Measurements from ENCODE around the gene MLH1. TPM values are rescaled to one million over a fixed set of nuclear protein-coding genes. Genes with fewer than 3 reads are reported as not detected.

The MLH1 gene
- polyA plus RNA-seq, 2 of the 4 experiments (the other 2 are of a cell fraction): 61.8 to 73.1 TPM

DNA sequence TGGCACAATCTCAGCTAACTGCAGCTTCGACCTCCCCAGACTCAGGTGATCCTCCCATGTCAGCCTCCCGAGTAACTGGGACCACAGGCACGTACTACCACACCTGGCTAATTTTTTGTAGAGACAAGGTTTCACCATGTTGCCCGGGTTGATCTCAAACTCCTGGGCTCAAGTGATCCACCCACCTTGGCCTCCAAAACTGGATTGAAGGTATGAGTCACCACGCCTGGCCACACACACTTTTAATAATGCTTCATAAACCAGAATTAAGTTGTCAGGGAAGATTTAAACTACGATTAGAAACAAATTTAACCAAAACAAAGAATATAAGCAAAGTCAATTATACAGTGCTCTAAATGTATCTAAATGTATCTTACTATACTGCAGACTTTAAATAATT is 93.6 kb downstream of the MLH1 start:
- ATAC-seq (no peak), DNase-seq (ENCODE audit: low read depth in 1 of 2, low spot score in 1 of 2) (no peak), FAIRE-seq (no peak)
- H3K9me3 ChIP-seq: no peaks in the 10 kb centered on the region
- H3K27ac ChIP-seq: no peak overlapping the region
- no peaks in the 10 kb centered on the region for H3K4me1 ChIP-seq
- CTCF ChIA-PET: interaction anchor here (1.0 kb wide), 1 partner anchor 38 kb away, joined by 3 read pairs; no protein-coding TSS in a partner anchor
- WGBS (ENCODE audit: missing lambda C conversion rate): 85% methylated on average over 6 of the region's 6 CpGs
- no peak overlapping the region for H3K4me2 ChIP-seq
- no peak overlapping the region for H3K4me3 ChIP-seq
- no peak for TF ChIP-seq FOSL2 (IDR thresholded peaks at IDR 0.05)
- TF ChIP-seq FOSL2 (CRISPR knock-in tag; IDR thresholded peaks at IDR 0.05): peak; percentile 41; the same call in 1 of the 2 replicates
- TF ChIP-seq HOXB5 (CRISPR knock-in tag; IDR thresholded peaks at IDR 0.05): no peak
- POLR2A ChIA-PET: no interaction called here

DNA sequence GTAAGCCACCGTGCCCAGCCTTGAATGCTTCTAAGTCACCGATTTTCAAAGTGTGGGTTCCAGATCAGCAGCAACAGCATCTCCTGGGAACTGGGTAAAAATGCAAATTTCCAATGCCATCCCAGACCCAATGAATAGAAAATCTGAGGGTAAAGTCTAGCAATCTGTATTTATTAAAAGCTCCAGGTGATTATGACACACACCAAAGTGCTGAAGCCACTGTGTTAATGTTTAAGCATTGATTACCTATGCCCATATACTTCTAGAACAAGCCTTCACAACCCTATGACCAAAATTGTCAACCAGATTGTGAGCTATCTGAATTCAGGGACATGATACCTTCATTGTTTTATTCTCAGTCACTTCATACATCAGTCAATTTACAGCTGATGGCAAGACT is 94.6 kb downstream of the MLH1 start:
- FAIRE-seq (no peak), DNase-seq (ENCODE audit: low read depth in 1 of 2, low spot score in 1 of 2) (no peak), ATAC-seq (no peak)
- TF ChIP-seq HOXB13 (CRISPR knock-in tag; IDR thresholded peaks at IDR 0.05; ENCODE audit: low read depth) (no peak), CHD4 (IDR thresholded peaks at IDR 0.05; ENCODE audit: borderline replicate concordance) (no peak), NFE2L2 (conservative IDR thresholded peaks at IDR 0.05; ENCODE audit: low read length) (no peak), KDM5A (IDR thresholded peaks at IDR 0.05) (no peak), MYC (IDR thresholded peaks at IDR 0.05; ENCODE audit: borderline replicate concordance, low read length) (no peak), ESRRA (IDR thresholded peaks at IDR 0.05; ENCODE audit: borderline replicate concordance, low read length) (no peak), PHF8 (IDR thresholded peaks at IDR 0.05; ENCODE audit: borderline replicate concordance, low read depth) (no peak), EP300 (IDR thresholded peaks at IDR 0.05) (no peak), FOSL2 (IDR thresholded peaks at IDR 0.05) (no peak), FOSL2 (CRISPR knock-in tag; IDR thresholded peaks at IDR 0.05) (no peak), EHMT2 (IDR thresholded peaks at IDR 0.05; ENCODE audit: low read depth) (no peak), HEYL (CRISPR knock-in tag; IDR thresholded peaks at IDR 0.05) (no peak), GATA3 (IDR thresholded peaks at IDR 0.05; ENCODE audit: borderline replicate concordance) (no peak), JUN (IDR thresholded peaks at IDR 0.05) (no peak), POLR2AphosphoS2 (conservative IDR thresholded peaks at IDR 0.05; ENCODE audit: low read length) (no peak), CEBPB (IDR thresholded peaks at IDR 0.05) (no peak), JUNB (IDR thresholded peaks at IDR 0.05) (no peak)
- TF ChIP-seq, protein P1, sequence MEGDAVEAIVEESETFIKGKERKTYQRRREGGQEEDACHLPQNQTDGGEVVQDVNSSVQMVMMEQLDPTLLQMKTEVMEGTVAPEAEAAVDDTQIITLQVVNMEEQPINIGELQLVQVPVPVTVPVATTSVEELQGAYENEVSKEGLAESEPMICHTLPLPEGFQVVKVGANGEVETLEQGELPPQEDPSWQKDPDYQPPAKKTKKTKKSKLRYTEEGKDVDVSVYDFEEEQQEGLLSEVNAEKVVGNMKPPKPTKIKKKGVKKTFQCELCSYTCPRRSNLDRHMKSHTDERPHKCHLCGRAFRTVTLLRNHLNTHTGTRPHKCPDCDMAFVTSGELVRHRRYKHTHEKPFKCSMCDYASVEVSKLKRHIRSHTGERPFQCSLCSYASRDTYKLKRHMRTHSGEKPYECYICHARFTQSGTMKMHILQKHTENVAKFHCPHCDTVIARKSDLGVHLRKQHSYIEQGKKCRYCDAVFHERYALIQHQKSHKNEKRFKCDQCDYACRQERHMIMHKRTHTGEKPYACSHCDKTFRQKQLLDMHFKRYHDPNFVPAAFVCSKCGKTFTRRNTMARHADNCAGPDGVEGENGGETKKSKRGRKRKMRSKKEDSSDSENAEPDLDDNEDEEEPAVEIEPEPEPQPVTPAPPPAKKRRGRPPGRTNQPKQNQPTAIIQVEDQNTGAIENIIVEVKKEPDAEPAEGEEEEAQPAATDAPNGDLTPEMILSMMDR (IDR thresholded peaks at IDR 0.05): no peak
- TF ChIP-seq, protein P2, sequence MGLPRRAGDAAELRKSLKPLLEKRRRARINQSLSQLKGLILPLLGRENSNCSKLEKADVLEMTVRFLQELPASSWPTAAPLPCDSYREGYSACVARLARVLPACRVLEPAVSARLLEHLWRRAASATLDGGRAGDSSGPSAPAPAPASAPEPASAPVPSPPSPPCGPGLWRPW (IDR thresholded peaks at IDR 0.05): no peak
- TF ChIP-seq, protein P3, sequence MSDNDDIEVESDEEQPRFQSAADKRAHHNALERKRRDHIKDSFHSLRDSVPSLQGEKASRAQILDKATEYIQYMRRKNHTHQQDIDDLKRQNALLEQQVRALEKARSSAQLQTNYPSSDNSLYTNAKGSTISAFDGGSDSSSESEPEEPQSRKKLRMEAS (IDR thresholded peaks at IDR 0.05): no peak
- TF ChIP-seq, protein P4, sequence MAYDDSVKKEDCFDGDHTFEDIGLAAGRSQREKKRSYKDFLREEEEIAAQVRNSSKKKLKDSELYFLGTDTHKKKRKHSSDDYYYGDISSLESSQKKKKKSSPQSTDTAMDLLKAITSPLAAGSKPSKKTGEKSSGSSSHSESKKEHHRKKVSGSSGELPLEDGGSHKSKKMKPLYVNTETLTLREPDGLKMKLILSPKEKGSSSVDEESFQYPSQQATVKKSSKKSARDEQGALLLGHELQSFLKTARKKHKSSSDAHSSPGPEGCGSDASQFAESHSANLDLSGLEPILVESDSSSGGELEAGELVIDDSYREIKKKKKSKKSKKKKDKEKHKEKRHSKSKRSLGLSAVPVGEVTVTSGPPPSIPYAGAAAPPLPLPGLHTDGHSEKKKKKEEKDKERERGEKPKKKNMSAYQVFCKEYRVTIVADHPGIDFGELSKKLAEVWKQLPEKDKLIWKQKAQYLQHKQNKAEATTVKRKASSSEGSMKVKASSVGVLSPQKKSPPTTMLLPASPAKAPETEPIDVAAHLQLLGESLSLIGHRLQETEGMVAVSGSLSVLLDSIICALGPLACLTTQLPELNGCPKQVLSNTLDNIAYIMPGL (CRISPR knock-in tag; IDR thresholded peaks at IDR 0.05; ENCODE audit: borderline replicate concordance): no peak
- 100% methylated on average over 2 of the region's 2 CpGs for WGBS (ENCODE audit: missing lambda C conversion rate)
- Histone ChIP-seq H3K4me2 (no peak overlapping the region), H3K27ac (no peak overlapping the region), H3K4me1 (no peaks in the 10 kb centered on the region), H3K9me3 (no peaks in the 10 kb centered on the region), H3K4me3 (no peak overlapping the region)
- ChIA-PET POLR2A (no interaction called here), CTCF (interaction anchor here (0.7 to 1.0 kb wide), 2 partner anchors 37 to 279 kb away, joined by 3 read pairs; no protein-coding TSS in a partner anchor)

Measured in A549 (cell line).